Uterus (tissue), 2 donors: ENCODE measurements around the gene NENF.

Source experiments
- POLR2A ChIP-seq, 2 donors: fragments of 450-650 bp; IDR thresholded peaks; one replicate each; pipeline ENCODE4 v1.6.1; 2016; ENCODE audit warnings: antibody characterized with exemption in 2 of 2, mild to moderate bottlenecking in 1 of 2, moderate library complexity in 1 of 2
- TF ChIP-seq, protein P1 (sequence below), 4 experiments: fragments of 200-600 bp in 2 of 4; fragments of 450-650 bp in 2 of 4; sonication (generic) in 2 of 4; IDR thresholded peaks; one replicate each; pipeline ENCODE4 v1.5.1; 2016 to 2019; ENCODE audit warnings: antibody characterized with exemption in 4 of 4, mild to moderate bottlenecking in 2 of 4, moderate library complexity in 1 of 4

DNA sequence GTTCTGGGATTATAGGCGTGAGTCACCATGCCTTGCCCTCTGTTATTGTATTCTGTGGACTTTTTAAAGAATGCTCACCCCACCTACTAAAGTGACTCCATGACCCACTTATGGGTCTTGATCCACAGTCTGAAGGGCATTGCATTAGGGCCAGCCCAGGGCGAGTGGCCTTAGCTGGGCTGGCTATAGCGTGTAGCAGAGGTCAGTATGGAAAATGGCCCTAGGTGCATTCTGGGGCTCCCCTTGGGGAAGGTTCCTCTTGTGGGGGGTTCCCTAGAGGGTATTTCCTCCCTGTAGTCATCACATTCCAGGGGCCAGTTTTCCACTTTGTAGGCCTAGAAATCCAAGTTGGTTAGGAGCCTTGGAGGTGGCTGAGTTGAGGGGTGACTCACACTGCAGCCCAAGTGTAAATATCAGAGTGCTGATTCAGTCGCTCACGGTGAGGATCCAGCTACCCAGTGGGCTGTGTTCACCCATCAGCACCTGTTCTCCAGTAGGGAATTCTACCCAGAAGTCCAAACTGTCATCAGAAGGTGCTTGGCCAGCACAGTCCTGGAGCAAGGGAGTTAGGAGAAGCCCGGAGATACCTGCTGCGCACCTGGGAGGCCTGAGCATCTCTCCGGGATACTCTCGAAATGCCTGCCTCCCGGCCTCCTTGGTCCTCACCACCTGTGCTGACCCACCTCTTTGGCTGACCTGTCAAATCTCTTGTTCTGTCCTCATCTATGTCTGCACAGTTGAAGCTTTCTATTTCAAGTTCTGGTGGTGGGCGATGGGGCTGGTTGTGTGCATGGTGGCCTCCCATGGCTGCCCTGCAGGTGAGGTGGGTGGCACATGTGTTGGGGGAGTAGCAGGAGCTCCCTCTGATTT lies 52.2 kb downstream of the NENF start:
- no peak for TF ChIP-seq POLR2A (IDR thresholded peaks at IDR 0.05)
- TF ChIP-seq, protein P1, sequence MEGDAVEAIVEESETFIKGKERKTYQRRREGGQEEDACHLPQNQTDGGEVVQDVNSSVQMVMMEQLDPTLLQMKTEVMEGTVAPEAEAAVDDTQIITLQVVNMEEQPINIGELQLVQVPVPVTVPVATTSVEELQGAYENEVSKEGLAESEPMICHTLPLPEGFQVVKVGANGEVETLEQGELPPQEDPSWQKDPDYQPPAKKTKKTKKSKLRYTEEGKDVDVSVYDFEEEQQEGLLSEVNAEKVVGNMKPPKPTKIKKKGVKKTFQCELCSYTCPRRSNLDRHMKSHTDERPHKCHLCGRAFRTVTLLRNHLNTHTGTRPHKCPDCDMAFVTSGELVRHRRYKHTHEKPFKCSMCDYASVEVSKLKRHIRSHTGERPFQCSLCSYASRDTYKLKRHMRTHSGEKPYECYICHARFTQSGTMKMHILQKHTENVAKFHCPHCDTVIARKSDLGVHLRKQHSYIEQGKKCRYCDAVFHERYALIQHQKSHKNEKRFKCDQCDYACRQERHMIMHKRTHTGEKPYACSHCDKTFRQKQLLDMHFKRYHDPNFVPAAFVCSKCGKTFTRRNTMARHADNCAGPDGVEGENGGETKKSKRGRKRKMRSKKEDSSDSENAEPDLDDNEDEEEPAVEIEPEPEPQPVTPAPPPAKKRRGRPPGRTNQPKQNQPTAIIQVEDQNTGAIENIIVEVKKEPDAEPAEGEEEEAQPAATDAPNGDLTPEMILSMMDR (IDR thresholded peaks at IDR 0.05) = no peak
